Osteoblast (primary cell): Measurements from ENCODE around the gene HCN2. TPM values are rescaled to one million over a fixed set of nuclear protein-coding genes. Genes with fewer than 3 reads are reported as not detected.

Experiments
- DNase-seq: peaks from one replicate; pipeline ENCODE4 v3.0.0; 2011; ENCODE audit warnings: low spot score, mixed read lengths; ENCODE audit not compliant: insufficient read length; ENCODE audit errors: missing footprints
- H2AFZ ChIP-seq: 2 replicates; pipeline ENCODE4 v1.6.0; 2011; ENCODE audit warnings: mild to moderate bottlenecking, low read length
- H3K27ac ChIP-seq: 2 replicates; pipeline ENCODE4 v1.5.1; 2011; ENCODE audit warnings: mild to moderate bottlenecking, low read depth, low read length, moderate library complexity
- H3K27me3 ChIP-seq: 2 replicates; pipeline ENCODE4 v1.6.0; 2012; ENCODE audit warnings: mild to moderate bottlenecking, control low read depth, inconsistent platforms, low read length, moderate library complexity; ENCODE audit not compliant: insufficient read depth
- H3K36me3 ChIP-seq: 2 replicates; pipeline ENCODE4 v1.5.1; 2011; ENCODE audit warnings: mild to moderate bottlenecking, low read length, control low read depth, moderate library complexity; ENCODE audit not compliant: insufficient read depth
- H3K4me1 ChIP-seq: 2 replicates; pipeline ENCODE4 v1.5.1; 2011; ENCODE audit warnings: mild to moderate bottlenecking, low read length, control low read depth, moderate library complexity; ENCODE audit not compliant: insufficient read depth
- H3K4me2 ChIP-seq: 2 replicates; pipeline ENCODE4 v1.6.0; 2011; ENCODE audit warnings: mild to moderate bottlenecking, low read length; ENCODE audit not compliant: insufficient read depth
- H3K4me3 ChIP-seq: fragments of 200-600 bp; sonication (generic); 3 replicates; pipeline ENCODE4 v1.5.1; 2012; ENCODE audit warnings: mild to moderate bottlenecking, low read length, inconsistent platforms; ENCODE audit not compliant: insufficient read depth
- H3K79me2 ChIP-seq: 2 replicates; pipeline ENCODE4 v1.6.0; 2012; ENCODE audit warnings: mild to moderate bottlenecking, low read length, control low read depth, inconsistent platforms; ENCODE audit not compliant: insufficient read depth
- H3K9me3 ChIP-seq: 2 replicates; pipeline ENCODE4 v1.5.1; 2011; ENCODE audit warnings: low read depth, low read length, control low read depth
- H4K20me1 ChIP-seq: 2 replicates; pipeline ENCODE4 v1.6.0; 2012; ENCODE audit warnings: mild to moderate bottlenecking, low read length, control low read depth; ENCODE audit not compliant: insufficient read depth
- total RNA-seq: library from RNA; depleted of rRNA; stranded (reverse); fragments of >200 nt; gene quantifications from 2 replicates; pipeline ENCODE4 v1.2.3, GENCODE V29; 2012
- TF ChIP-seq, protein P1 (sequence below): IDR thresholded peaks from 2 replicates; pipeline ENCODE4 v1.5.1; 2011; ENCODE audit warnings: mild to moderate bottlenecking, low read depth, low read length, moderate library complexity; ENCODE audit errors: extremely low read depth

HCN2 gene
- total RNA-seq, 1 donor: 1.4 TPM

DNA sequence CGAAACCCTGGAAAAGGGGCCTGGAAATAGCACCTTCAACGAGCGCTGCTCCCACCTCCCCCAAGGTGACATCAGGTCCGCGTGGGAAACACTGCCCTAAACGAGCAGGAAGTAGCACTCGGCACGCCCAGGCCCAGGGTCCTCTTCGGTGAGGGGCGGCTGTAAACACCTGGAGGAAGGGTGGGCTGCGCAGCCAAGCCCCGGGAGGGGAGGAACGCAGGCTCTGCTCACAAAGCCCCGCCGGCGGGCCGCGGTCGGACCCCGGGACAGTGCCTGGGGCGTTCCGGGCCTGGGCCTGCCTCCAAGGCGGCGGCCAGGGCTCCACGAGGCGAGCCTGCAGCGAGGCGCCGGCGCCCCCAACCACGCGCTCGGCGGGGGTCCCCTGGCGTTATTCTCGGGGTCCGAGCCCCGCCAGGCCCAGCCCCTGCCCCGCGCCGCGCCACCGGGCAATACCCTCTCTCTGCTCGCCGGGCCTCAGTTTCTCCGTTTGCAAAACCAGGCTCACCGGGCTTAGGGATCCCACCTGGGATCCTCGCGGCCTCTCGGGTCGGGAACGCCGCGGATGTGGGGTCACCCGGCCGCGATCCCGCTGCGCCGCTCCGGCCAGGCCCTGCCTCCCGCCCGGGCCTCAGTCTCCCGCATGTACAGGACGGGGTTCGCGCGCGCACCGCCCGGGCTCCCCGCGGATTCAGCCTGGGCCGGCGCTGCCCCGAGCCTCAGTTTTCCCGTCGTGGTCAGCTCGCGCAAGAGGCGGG, 72.7 kb downstream of the HCN2 start:
- H3K4me3 ChIP-seq: peak overlapping the region; percentile 84
- H3K4me2 ChIP-seq: peak overlapping the region; percentile 95
- H4K20me1 ChIP-seq: peaks cover 45% of the 10 kb centered on the region
- H3K9me3 ChIP-seq: no peaks in the 10 kb centered on the region
- H2AFZ ChIP-seq: peak overlapping the region; percentile 15
- DNase-seq: peak; percentile 96
- peaks cover 56% of the 10 kb centered on the region for H3K79me2 ChIP-seq
- no peaks in the 10 kb centered on the region for H3K36me3 ChIP-seq
- TF ChIP-seq, protein P1, sequence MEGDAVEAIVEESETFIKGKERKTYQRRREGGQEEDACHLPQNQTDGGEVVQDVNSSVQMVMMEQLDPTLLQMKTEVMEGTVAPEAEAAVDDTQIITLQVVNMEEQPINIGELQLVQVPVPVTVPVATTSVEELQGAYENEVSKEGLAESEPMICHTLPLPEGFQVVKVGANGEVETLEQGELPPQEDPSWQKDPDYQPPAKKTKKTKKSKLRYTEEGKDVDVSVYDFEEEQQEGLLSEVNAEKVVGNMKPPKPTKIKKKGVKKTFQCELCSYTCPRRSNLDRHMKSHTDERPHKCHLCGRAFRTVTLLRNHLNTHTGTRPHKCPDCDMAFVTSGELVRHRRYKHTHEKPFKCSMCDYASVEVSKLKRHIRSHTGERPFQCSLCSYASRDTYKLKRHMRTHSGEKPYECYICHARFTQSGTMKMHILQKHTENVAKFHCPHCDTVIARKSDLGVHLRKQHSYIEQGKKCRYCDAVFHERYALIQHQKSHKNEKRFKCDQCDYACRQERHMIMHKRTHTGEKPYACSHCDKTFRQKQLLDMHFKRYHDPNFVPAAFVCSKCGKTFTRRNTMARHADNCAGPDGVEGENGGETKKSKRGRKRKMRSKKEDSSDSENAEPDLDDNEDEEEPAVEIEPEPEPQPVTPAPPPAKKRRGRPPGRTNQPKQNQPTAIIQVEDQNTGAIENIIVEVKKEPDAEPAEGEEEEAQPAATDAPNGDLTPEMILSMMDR: no peak
- no peaks in the 10 kb centered on the region for H3K27me3 ChIP-seq
- H3K27ac ChIP-seq: peak overlapping the region; percentile 72
- H3K4me1 ChIP-seq: peaks cover 23% of the 10 kb centered on the region

DNA sequence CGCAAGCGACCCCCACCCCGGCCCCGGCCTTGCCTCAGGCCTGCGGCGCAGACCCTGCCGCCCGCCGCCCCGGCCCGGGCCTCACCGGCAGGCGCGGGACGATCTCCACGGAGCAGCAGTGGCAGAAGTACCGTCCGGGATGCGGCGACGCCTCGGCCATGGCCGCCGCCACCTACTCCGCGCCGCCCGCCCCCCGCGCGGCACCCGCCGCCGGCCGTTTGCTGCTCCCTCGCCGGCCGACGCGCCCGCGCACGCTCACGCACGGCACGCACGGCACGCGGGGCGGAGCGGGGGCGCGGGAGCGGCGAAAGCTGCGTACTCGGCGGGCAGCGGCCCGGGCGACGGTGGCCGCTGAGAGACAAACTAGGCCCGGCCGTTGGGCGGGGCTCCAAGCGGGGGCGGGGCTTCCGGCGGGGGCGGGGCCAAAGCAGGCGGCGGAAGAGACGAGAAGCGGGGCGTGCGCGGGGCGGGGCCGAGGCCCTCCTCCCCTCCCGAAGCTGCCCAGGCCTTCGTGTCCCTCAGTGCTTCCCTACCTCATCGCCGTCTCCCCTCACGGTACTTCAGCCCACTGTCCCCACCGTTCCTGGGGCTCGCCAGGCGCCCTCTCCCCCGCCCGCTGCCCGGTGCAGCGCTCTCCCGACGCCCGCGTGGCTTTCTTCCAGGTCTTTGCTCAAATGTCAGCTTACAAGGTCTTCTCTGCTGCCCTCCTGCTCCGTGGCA, 73.4 kb downstream of the HCN2 start, which contains the start of gene RNF126:
RNF126 (minus strand) TSS at position 253 of the 720 bp plus-strand sequence; CDS start at position 160, 93 bp downstream.
- Histone ChIP-seq H3K27me3 (no peaks in the 10 kb centered on the region), H3K4me1 (peaks cover 23% of the 10 kb centered on the region), H3K4me2 (peak within 1 kb of the TSS; percentile 95), H3K79me2 (peaks cover 48% of the 10 kb centered on the region), H2AFZ (peak within 1 kb of the TSS; percentile 89), H3K36me3 (no peaks in the 10 kb centered on the region), H3K9me3 (no peaks in the 10 kb centered on the region), H4K20me1 (peaks cover 38% of the 10 kb centered on the region), H3K27ac (peak within 1 kb of the TSS; percentile 82), H3K4me3 (peak within 1 kb of the TSS; percentile 84)
- TF ChIP-seq, protein P1: no peak
- peak; percentile 100 for DNase-seq

DNA sequence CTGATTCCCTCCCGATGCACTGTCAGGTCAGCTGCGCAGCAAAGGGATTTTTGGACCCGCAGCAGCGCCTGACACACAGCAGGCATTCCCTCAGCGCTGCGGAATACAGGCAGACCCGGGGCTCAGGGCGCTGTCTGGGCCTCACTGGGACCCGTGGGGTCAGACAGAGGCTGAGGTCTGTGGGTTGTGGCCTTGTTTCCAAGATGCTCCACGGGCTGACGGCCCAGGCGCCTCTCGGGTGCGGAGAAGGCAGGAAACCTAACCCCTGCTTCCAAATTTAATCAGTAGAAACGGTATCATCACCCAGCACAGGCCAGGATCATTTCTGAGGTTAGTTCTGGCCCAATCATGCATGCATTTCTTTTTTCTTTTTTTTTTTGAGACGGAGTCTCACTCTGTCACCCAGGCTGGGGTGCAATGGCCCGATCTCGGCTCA, 74.0 kb downstream of the HCN2 start:
- peaks cover 33% of the 10 kb centered on the region for H4K20me1 ChIP-seq
- DNase-seq: no peak
- H3K4me3 ChIP-seq: peak overlapping the region; percentile 84
- no peaks in the 10 kb centered on the region for H3K9me3 ChIP-seq
- peaks cover 42% of the 10 kb centered on the region for H3K79me2 ChIP-seq
- TF ChIP-seq, protein P1: no peak
- no peaks in the 10 kb centered on the region for H3K36me3 ChIP-seq
- peak overlapping the region; percentile 82 for H3K27ac ChIP-seq
- no peaks in the 10 kb centered on the region for H3K27me3 ChIP-seq
- peak overlapping the region; percentile 92 for H3K4me2 ChIP-seq
- H2AFZ ChIP-seq: peak overlapping the region; percentile 89
- peaks cover 23% of the 10 kb centered on the region for H3K4me1 ChIP-seq
